B cell (primary cell): ENCODE measurements around the gene PODN. TPM values are rescaled to one million over a fixed set of nuclear protein-coding genes. Genes with fewer than 3 reads are reported as not detected.

Experiments
- ATAC-seq: fragments of 200-7000 bp; cut with Tn5 transposase; one replicate; pipeline ENCODE4 v1.10.0; 2021; ENCODE audit warnings: low read depth, mild to moderate bottlenecking, moderate number of reproducible peaks, moderate library complexity
- CTCF ChIA-PET: fragments of 350-600 bp; sonication (Branson Sonifier 250); formaldehyde crosslinking; loops from one replicate; lab custom pipeline; 2021; ENCODE audit warnings: antibody characterized with exemption, inconsistent platforms; lab: Charles Lee
- POLR2A ChIA-PET: fragments of 350-600 bp; sonication (Branson Sonifier 250); formaldehyde crosslinking; loops from one replicate; lab custom pipeline; 2021; ENCODE audit warnings: antibody characterized with exemption; lab: Charles Lee
- DNase-seq: peaks from one replicate; pipeline ENCODE4 v3.0.0; 2013
- H2AFZ ChIP-seq: 2 replicates; pipeline ENCODE4 v1.6.1; 2012; ENCODE audit warnings: mild to moderate bottlenecking, low read depth, low read length; ENCODE audit not compliant: insufficient read depth, poor library complexity, severe bottlenecking
- H3K27ac ChIP-seq, 2 donors: 1 replicate in 1 of 2; 2 replicates in 1 of 2; pipeline ENCODE4 v1.5.1; 2012 to 2013; ENCODE audit warnings: low read length in 2 of 2, mild to moderate bottlenecking in 2 of 2, moderate library complexity in 1 of 2
- H3K27me3 ChIP-seq, 4 experiments: fragments of 200-600 bp in 1 of 4; sonication (generic) in 1 of 4; replicated peaks in 1 of 4; 1 replicate in 2 of 4; 2 replicates in 2 of 4; pipeline versions ENCODE4 v1.6.1 to v1.7.0; 2013 to 2016; ENCODE audit warnings: low read length in 3 of 4, mild to moderate bottlenecking in 2 of 4, mixed read lengths in 1 of 4, moderate library complexity in 1 of 4; ENCODE audit not compliant: insufficient read depth in 4 of 4, control insufficient read depth in 3 of 4; ENCODE audit errors: control extremely low read depth in 1 of 4
- H3K36me3 ChIP-seq, 2 experiments: replicated peaks in 1 of 2; 1 replicate in 1 of 2; 2 replicates in 1 of 2; pipeline versions ENCODE4 v1.6.1 to v1.7.1; 2013; ENCODE audit warnings: low read length in 1 of 2; ENCODE audit not compliant: insufficient read depth in 2 of 2, control insufficient read depth in 1 of 2; ENCODE audit errors: control extremely low read depth in 1 of 2, extremely low read depth in 1 of 2
- H3K4me1 ChIP-seq, 2 donors: fragments of 200-600 bp in 1 of 2; sonication (generic) in 1 of 2; 1 replicate in 1 of 2; 2 replicates in 1 of 2; pipeline versions ENCODE4 v1.5.1 to v1.6.1; 2013 to 2017; ENCODE audit warnings: low read length in 2 of 2; ENCODE audit not compliant: control insufficient read depth in 2 of 2, insufficient read depth in 2 of 2
- H3K4me2 ChIP-seq: replicated peaks from 2 replicates; pipeline ENCODE3; 2012; ENCODE audit warnings: mild to moderate bottlenecking, low read depth, low read length; ENCODE audit not compliant: poor library complexity, severe bottlenecking
- H3K4me3 ChIP-seq, 5 experiments: fragments of 200-600 bp in 1 of 5; sonication (generic) in 1 of 5; 1 replicate in 3 of 5; 2 replicates in 2 of 5; pipeline versions ENCODE4 v1.5.1 to v1.7.0; 2011 to 2016; ENCODE audit warnings: low read length in 4 of 5, mild to moderate bottlenecking in 4 of 5, low read depth in 2 of 5, control low read depth in 1 of 5, moderate library complexity in 1 of 5; ENCODE audit not compliant: insufficient read depth in 1 of 5; ENCODE audit errors: control extremely low read depth in 1 of 5, extremely low read depth in 1 of 5
- H3K79me2 ChIP-seq: fragments of 200-600 bp; sonication (generic); one replicate; pipeline ENCODE4 v1.6.0; 2016; ENCODE audit warnings: low read length; ENCODE audit not compliant: control insufficient read depth, insufficient read depth
- H3K9ac ChIP-seq: fragments of 200-600 bp; sonication (generic); 2 replicates; pipeline ENCODE4 v1.6.1; 2017; ENCODE audit warnings: mild to moderate bottlenecking, low read length, moderate library complexity
- H3K9me3 ChIP-seq, 3 donors: one replicate each; pipeline versions ENCODE4 v1.6.1 to v1.7.1; 2013; ENCODE audit warnings: low read length in 2 of 3; ENCODE audit not compliant: control insufficient read depth in 2 of 3, insufficient read depth in 1 of 3; ENCODE audit errors: control extremely low read depth in 1 of 3
- H4K20me1 ChIP-seq: 2 replicates; pipeline ENCODE4 v1.6.0; 2012; ENCODE audit warnings: mild to moderate bottlenecking, low read length; ENCODE audit not compliant: insufficient read depth, control insufficient read depth, poor library complexity, severe bottlenecking
- H3K27ac Mint-ChIP-seq: one replicate; pipeline ENCODE4 v1.8.0; 2021; ENCODE audit warnings: mixed read lengths
- H3K27me3 Mint-ChIP-seq: one replicate; pipeline ENCODE4 v1.8.0; 2021; ENCODE audit warnings: mixed read lengths
- H3K4me1 Mint-ChIP-seq: one replicate; pipeline ENCODE4 v1.8.0; 2021; ENCODE audit warnings: mixed read lengths
- H3K4me3 Mint-ChIP-seq: one replicate; pipeline ENCODE4 v1.8.0; 2021; ENCODE audit warnings: mixed read lengths
- H3K9me3 Mint-ChIP-seq: one replicate; pipeline ENCODE4 v1.8.0; 2022; ENCODE audit warnings: mixed read lengths; ENCODE audit not compliant: insufficient read depth
- EZH2 ChIP-seq: IDR thresholded peaks from 2 replicates; pipeline ENCODE4 v1.6.1; 2012; ENCODE audit warnings: borderline replicate concordance, low read depth, mild to moderate bottlenecking, moderate library complexity, low read length; ENCODE audit not compliant: insufficient read depth, poor library complexity, severe bottlenecking
- WGBS: methylation state at CpG from one replicate; pipeline ENCODE4 v1.1.5; 2013; ENCODE audit warnings: missing lambda C conversion rate; ENCODE audit not compliant: insufficient coverage; 5-methylcytosine and 5-hydroxymethylcytosine counted together
- intact Hi-C: fragments of 100-400 bp; cut with micrococcal nuclease; formaldehyde crosslinking; loops from one replicate; pipeline ENCODE4 v1.10.0; 2022
- polyA plus RNA-seq: library from polyadenylated mRNA; depleted of rRNA; stranded (reverse); fragments of >200 nt; gene quantifications from 2 replicates; pipeline ENCODE4 v1.2.3, GENCODE V29; 2012
- total RNA-seq, 2 donors: library from RNA; stranded (reverse); fragments of 120-200 nt in 1 of 2; gene quantifications; 1 replicate in 1 of 2; 2 replicates in 1 of 2; pipeline versions ENCODE4 v1.2.3 to v1.2.4, GENCODE V29; 2013 to 2022
- TF ChIP-seq, protein P1 (sequence below): fragments of 200-600 bp; IDR thresholded peaks from one replicate; pipeline ENCODE4 v1.8.0; 2022; ENCODE audit warnings: antibody characterized with exemption, mild to moderate bottlenecking

PODN gene
- total and polyA plus RNA-seq, 2 donors (not counting 1 experiment from before 2014, with no cell fraction given), result not detected

DNA sequence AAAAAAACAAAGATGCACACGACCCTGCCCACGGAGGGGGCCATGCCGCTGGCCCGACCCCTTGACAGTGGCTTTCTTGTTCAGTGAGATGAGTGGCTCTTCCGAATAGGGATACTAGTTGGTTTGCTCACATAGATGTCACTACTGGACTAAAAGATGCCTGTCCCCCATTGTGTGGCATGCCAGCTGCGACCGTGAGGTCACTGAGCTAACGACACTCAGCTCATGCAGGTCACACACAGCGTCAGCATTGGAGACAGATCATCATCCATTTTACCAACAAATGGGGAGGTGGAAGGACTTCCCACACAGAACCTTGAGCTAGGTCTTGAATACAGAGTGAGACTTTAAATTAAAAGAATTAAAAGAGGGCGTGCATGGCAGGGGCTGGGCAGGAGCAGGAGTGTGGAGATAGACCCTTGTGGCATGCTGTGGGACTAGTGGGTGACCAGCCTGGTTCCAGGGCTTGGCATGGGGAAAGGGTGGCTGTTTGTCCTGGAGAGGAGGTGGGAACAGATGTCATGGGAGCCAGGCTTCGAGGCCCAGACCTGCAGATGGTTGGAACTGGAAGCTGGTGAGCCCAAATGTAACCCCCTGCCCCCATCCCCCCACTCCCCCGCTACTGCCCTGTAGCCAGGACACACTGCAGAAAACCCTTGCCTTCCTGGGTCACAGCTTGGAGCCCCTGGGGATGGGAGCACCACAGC lies 68.0 kb downstream of the PODN start:
- POLR2A ChIA-PET, result no interaction called here

GRCh38 chr1:53130598-53130877 lies 68.5 kb downstream of the PODN start:
- no peak overlapping the region for H2AFZ ChIP-seq
- no peaks in the 10 kb centered on the region for H3K27me3 ChIP-seq
- Mint-ChIP-seq H3K9me3 (no peaks in the 10 kb centered on the region), H3K4me3 (no peak overlapping the region), H3K27me3 (peaks cover 8% of the 10 kb centered on the region), H3K27ac (no peak overlapping the region), H3K4me1 (no peaks in the 10 kb centered on the region)
- no peaks in the 10 kb centered on the region for H4K20me1 ChIP-seq
- no peak overlapping the region for H3K27ac ChIP-seq
- no peak overlapping the region for H3K9ac ChIP-seq
- 100% methylated on average over 1 of the region's 1 CpG for WGBS
- TF ChIP-seq EZH2, result no peak
- TF ChIP-seq, protein P1, sequence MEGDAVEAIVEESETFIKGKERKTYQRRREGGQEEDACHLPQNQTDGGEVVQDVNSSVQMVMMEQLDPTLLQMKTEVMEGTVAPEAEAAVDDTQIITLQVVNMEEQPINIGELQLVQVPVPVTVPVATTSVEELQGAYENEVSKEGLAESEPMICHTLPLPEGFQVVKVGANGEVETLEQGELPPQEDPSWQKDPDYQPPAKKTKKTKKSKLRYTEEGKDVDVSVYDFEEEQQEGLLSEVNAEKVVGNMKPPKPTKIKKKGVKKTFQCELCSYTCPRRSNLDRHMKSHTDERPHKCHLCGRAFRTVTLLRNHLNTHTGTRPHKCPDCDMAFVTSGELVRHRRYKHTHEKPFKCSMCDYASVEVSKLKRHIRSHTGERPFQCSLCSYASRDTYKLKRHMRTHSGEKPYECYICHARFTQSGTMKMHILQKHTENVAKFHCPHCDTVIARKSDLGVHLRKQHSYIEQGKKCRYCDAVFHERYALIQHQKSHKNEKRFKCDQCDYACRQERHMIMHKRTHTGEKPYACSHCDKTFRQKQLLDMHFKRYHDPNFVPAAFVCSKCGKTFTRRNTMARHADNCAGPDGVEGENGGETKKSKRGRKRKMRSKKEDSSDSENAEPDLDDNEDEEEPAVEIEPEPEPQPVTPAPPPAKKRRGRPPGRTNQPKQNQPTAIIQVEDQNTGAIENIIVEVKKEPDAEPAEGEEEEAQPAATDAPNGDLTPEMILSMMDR, result no peak
- no peaks in the 10 kb centered on the region for H3K9me3 ChIP-seq
- no peaks in the 10 kb centered on the region for H3K79me2 ChIP-seq
- no peak overlapping the region for H3K4me2 ChIP-seq
- H3K4me3 ChIP-seq, result no peak overlapping the region
- H3K4me1 ChIP-seq, result no peaks in the 10 kb centered on the region
- ChIA-PET POLR2A (no interaction called here), CTCF (interaction anchor here (0.6 kb wide), 1 partner anchor 926 kb away, joined by 5 read pairs; no protein-coding TSS in a partner anchor)
- DNase-seq (no peak), ATAC-seq (no peak)
- no peaks in the 10 kb centered on the region for H3K36me3 ChIP-seq
- intact Hi-C loops, result no loop called here

More for the DNA sequence above, 68.0 kb downstream of the PODN start:
- CTCF ChIA-PET, result interaction anchor here (0.6 kb wide), 1 partner anchor 925 kb away, joined by 5 read pairs; no protein-coding TSS in a partner anchor
- Histone ChIP-seq H3K27ac (no peak overlapping the region), H3K4me3 (no peak overlapping the region), H3K9me3 (no peaks in the 10 kb centered on the region), H3K27me3 (no peaks in the 10 kb centered on the region), H4K20me1 (no peaks in the 10 kb centered on the region), H3K36me3 (no peaks in the 10 kb centered on the region), H3K79me2 (no peaks in the 10 kb centered on the region), H3K4me1 (no peaks in the 10 kb centered on the region), H3K4me2 (no peak overlapping the region), H2AFZ (no peak overlapping the region), H3K9ac (no peak overlapping the region)
- DNase-seq (no peak), ATAC-seq (no peak)
- H3K4me3 Mint-ChIP-seq, result no peak overlapping the region
- no peak overlapping the region for H3K27ac Mint-ChIP-seq
- H3K4me1 Mint-ChIP-seq, result no peaks in the 10 kb centered on the region
- intact Hi-C loops, result no loop called here
- peaks cover 8% of the 10 kb centered on the region for H3K27me3 Mint-ChIP-seq
- no peak for TF ChIP-seq EZH2
- TF ChIP-seq, protein P1, result no peak
- H3K9me3 Mint-ChIP-seq, result no peaks in the 10 kb centered on the region
- 79% methylated on average over 6 of the region's 12 CpGs for WGBS
